WTC11 (cell line): ENCODE measurements around the gene FHL3. TPM values are rescaled to one million over a fixed set of nuclear protein-coding genes. Genes with fewer than 3 reads are reported as not detected.

Experiments
- ATAC-seq: fragments of 200-7000 bp; cut with Tn5 transposase; 2 replicates; pipeline ENCODE4 v1.10.0; 2021; ENCODE audit warnings: mild to moderate bottlenecking, moderate library complexity
- CTCF ChIA-PET: fragments of 300-600 bp; sonication (Branson Sonifier 250); formaldehyde crosslinking; loops from one replicate; lab custom pipeline; 2021; ENCODE audit warnings: antibody characterized with exemption; lab: Charles Lee
- POLR2A ChIA-PET: fragments of 350-600 bp; sonication (Branson Sonifier 250); formaldehyde crosslinking; loops from one replicate; lab custom pipeline; 2021; ENCODE audit warnings: antibody characterized with exemption; lab: Charles Lee
- DNase-seq: peaks from one replicate; pipeline ENCODE4 v3.0.0; 2021; ENCODE audit warnings: low spot score
- H3K27ac Mint-ChIP-seq: 2 replicates; pipeline ENCODE4 v1.8.0; 2021; ENCODE audit warnings: mixed read lengths
- H3K27me3 Mint-ChIP-seq: 2 replicates; pipeline ENCODE4 v1.8.0; 2021; ENCODE audit warnings: low read depth, mild to moderate bottlenecking, moderate library complexity, mixed read lengths
- H3K36me3 Mint-ChIP-seq: 2 replicates; pipeline ENCODE4 v1.8.0; 2021; ENCODE audit warnings: mixed read lengths
- H3K4me1 Mint-ChIP-seq: 2 replicates; pipeline ENCODE4 v1.8.0; 2022; ENCODE audit warnings: mixed read lengths
- H3K4me3 Mint-ChIP-seq: 2 replicates; pipeline ENCODE4 v1.8.0; 2021; ENCODE audit warnings: mild to moderate bottlenecking, moderate library complexity, mixed read lengths
- H3K9me3 Mint-ChIP-seq: 2 replicates; pipeline ENCODE4 v1.8.0; 2021; ENCODE audit warnings: mixed read lengths
- CBFB ChIP-seq: sonication (generic); formaldehyde crosslinking; IDR thresholded peaks from 2 replicates; pipeline ENCODE4 v1.8.1; 2022; ENCODE audit warnings: mild to moderate bottlenecking, low read depth, missing genetic modification reagents
- CREB1 ChIP-seq: sonication (generic); formaldehyde crosslinking; IDR thresholded peaks from 2 replicates; pipeline ENCODE4 v1.8.0; 2023; ENCODE audit warnings: mild to moderate bottlenecking, missing genetic modification reagents
- EMX1 ChIP-seq: fragments of 250-450 bp; sonication (Bioruptor Pico); IDR thresholded peaks from 2 replicates; pipeline ENCODE4 v1.8.0; 2021; ENCODE audit warnings: mild to moderate bottlenecking
- ESRRA ChIP-seq: sonication (generic); formaldehyde crosslinking; IDR thresholded peaks from 2 replicates; pipeline ENCODE4 v1.8.1; 2022; ENCODE audit warnings: mild to moderate bottlenecking, missing genetic modification reagents, borderline replicate concordance
- ETV6 ChIP-seq: sonication (generic); formaldehyde crosslinking; IDR thresholded peaks from 2 replicates; pipeline ENCODE4 v1.8.1; 2022; ENCODE audit warnings: mild to moderate bottlenecking, missing genetic modification reagents
- KAT7 ChIP-seq: sonication (generic); formaldehyde crosslinking; IDR thresholded peaks from 2 replicates; pipeline ENCODE4 v1.8.1; 2023; ENCODE audit warnings: missing genetic modification reagents, mild to moderate bottlenecking, borderline replicate concordance
- MYBL2 ChIP-seq: sonication (generic); formaldehyde crosslinking; IDR thresholded peaks from 2 replicates; pipeline ENCODE4 v1.8.1; 2023; ENCODE audit warnings: mild to moderate bottlenecking, moderate library complexity, missing genetic modification reagents
- NFYB ChIP-seq: sonication (generic); formaldehyde crosslinking; conservative IDR thresholded peaks from 2 replicates; pipeline ENCODE4 v1.8.0; 2022; ENCODE audit warnings: low read depth, missing genetic modification reagents
- NR3C1 ChIP-seq: sonication (generic); formaldehyde crosslinking; conservative IDR thresholded peaks from 2 replicates; pipeline ENCODE4 v1.8.1; 2023; ENCODE audit warnings: low read depth, mild to moderate bottlenecking, missing genetic modification reagents
- RELA ChIP-seq: sonication (generic); formaldehyde crosslinking; IDR thresholded peaks from 2 replicates; pipeline ENCODE4 v1.8.1; 2022; ENCODE audit warnings: missing genetic modification reagents, mild to moderate bottlenecking, borderline replicate concordance
- TP53 ChIP-seq: sonication (generic); formaldehyde crosslinking; IDR thresholded peaks from 2 replicates; pipeline ENCODE4 v1.8.1; 2023; ENCODE audit warnings: mild to moderate bottlenecking, missing genetic modification reagents
- ZBTB21 ChIP-seq: sonication (generic); formaldehyde crosslinking; IDR thresholded peaks from 2 replicates; pipeline ENCODE4 v1.8.1; 2023; ENCODE audit warnings: mild to moderate bottlenecking, missing genetic modification reagents, borderline replicate concordance
- ZNF263 ChIP-seq: sonication (generic); formaldehyde crosslinking; IDR thresholded peaks from 2 replicates; pipeline ENCODE4 v1.8.1; 2022; ENCODE audit warnings: low read depth, mild to moderate bottlenecking, moderate library complexity, missing genetic modification reagents
- ZNF416 ChIP-seq: fragments of 250-450 bp; sonication (Bioruptor Pico); IDR thresholded peaks from 2 replicates; pipeline ENCODE4 v1.9.0; 2021; ENCODE audit warnings: mild to moderate bottlenecking, inconsistent platforms
- ZNF423 ChIP-seq: fragments of 250-450 bp; sonication (Bioruptor Pico); IDR thresholded peaks from 2 replicates; pipeline ENCODE4 v2.1.2; 2022; ENCODE audit warnings: mild to moderate bottlenecking, moderate library complexity
- total RNA-seq: library from RNA; stranded (reverse); gene quantifications from 3 replicates; pipeline ENCODE4 v1.2.3, GENCODE V29; 2021
- TF ChIP-seq, protein P1 (sequence below): sonication (generic); formaldehyde crosslinking; IDR thresholded peaks from 2 replicates; pipeline ENCODE4 v1.8.1; 2022; ENCODE audit warnings: mild to moderate bottlenecking, missing genetic modification reagents, moderate library complexity, borderline replicate concordance
- TF ChIP-seq, protein P2 (sequence below): sonication (generic); formaldehyde crosslinking; IDR thresholded peaks from 2 replicates; pipeline ENCODE4 v1.8.0; 2022; ENCODE audit warnings: missing genetic modification reagents
- TF ChIP-seq, protein P3 (sequence below): sonication (generic); formaldehyde crosslinking; IDR thresholded peaks from 2 replicates; pipeline ENCODE4 v1.8.0; 2022; ENCODE audit warnings: mild to moderate bottlenecking, missing genetic modification reagents
- TF ChIP-seq, protein P4 (sequence below): sonication (generic); formaldehyde crosslinking; conservative IDR thresholded peaks from 2 replicates; pipeline ENCODE4 v1.8.1; 2023; ENCODE audit warnings: mild to moderate bottlenecking, low read depth, missing genetic modification reagents, moderate library complexity
- TF ChIP-seq, protein P5 (sequence below): fragments of 250-450 bp; sonication (Bioruptor Pico); IDR thresholded peaks from 2 replicates; pipeline ENCODE4 v1.9.0; 2021; ENCODE audit warnings: moderate library complexity, mild to moderate bottlenecking, inconsistent platforms, borderline replicate concordance
- TF ChIP-seq, protein P6 (sequence below): sonication (generic); formaldehyde crosslinking; IDR thresholded peaks from 2 replicates; pipeline ENCODE4 v1.8.1; 2023; ENCODE audit warnings: mild to moderate bottlenecking, missing genetic modification reagents

The FHL3 gene
- total RNA-seq, 1 experiment from 2014 or later, result 34.4 TPM

DNA sequence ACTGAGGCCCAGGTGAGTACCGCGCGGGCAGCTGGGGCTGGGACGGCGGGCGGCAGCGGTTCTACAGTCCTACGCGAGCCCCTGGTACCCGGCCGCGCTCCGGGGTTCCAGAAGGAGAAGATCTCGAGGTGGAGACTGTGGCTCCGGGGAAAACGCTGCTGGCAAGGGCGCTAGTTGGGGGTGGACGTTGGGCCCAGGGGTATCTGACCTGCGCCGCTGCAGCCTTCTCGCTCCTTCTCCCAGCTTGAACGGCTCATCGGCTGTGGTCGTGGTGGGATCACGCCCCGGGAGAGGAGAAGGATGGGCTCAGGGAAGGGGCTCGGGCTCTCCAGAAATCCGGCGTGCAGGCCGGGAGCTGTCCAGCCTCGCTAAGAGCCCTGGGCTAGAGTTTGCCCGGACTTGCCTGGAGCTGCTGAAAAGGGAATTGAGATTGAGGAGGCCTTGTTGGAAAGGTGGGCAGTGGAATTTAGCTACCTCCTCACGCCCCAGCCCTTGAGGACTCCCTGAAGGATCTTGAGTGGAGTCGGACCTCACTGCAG is 42.4 kb upstream of the FHL3 start (continued):
- TF ChIP-seq, protein P1, sequence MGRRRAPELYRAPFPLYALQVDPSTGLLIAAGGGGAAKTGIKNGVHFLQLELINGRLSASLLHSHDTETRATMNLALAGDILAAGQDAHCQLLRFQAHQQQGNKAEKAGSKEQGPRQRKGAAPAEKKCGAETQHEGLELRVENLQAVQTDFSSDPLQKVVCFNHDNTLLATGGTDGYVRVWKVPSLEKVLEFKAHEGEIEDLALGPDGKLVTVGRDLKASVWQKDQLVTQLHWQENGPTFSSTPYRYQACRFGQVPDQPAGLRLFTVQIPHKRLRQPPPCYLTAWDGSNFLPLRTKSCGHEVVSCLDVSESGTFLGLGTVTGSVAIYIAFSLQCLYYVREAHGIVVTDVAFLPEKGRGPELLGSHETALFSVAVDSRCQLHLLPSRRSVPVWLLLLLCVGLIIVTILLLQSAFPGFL (CRISPR knock-in tag), result peak; percentile 31; the same call in 1 of the 2 replicates
- peak; percentile 24; the same call in 1 of the 2 replicates for TF ChIP-seq ZNF263 (CRISPR knock-in tag)
- TF ChIP-seq, protein P2, sequence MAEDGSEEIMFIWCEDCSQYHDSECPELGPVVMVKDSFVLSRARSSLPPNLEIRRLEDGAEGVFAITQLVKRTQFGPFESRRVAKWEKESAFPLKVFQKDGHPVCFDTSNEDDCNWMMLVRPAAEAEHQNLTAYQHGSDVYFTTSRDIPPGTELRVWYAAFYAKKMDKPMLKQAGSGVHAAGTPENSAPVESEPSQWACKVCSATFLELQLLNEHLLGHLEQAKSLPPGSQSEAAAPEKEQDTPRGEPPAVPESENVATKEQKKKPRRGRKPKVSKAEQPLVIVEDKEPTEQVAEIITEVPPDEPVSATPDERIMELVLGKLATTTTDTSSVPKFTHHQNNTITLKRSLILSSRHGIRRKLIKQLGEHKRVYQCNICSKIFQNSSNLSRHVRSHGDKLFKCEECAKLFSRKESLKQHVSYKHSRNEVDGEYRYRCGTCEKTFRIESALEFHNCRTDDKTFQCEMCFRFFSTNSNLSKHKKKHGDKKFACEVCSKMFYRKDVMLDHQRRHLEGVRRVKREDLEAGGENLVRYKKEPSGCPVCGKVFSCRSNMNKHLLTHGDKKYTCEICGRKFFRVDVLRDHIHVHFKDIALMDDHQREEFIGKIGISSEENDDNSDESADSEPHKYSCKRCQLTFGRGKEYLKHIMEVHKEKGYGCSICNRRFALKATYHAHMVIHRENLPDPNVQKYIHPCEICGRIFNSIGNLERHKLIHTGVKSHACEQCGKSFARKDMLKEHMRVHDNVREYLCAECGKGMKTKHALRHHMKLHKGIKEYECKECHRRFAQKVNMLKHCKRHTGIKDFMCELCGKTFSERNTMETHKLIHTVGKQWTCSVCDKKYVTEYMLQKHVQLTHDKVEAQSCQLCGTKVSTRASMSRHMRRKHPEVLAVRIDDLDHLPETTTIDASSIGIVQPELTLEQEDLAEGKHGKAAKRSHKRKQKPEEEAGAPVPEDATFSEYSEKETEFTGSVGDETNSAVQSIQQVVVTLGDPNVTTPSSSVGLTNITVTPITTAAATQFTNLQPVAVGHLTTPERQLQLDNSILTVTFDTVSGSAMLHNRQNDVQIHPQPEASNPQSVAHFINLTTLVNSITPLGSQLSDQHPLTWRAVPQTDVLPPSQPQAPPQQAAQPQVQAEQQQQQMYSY (CRISPR knock-in tag), result 0 out of 2 replicates have a peak, but pooled peaks have one; percentile 34
- TF ChIP-seq CREB1 (CRISPR knock-in tag), result 0 out of 2 replicates have a peak, but pooled peaks have one; percentile 46
- TF ChIP-seq, protein P3, sequence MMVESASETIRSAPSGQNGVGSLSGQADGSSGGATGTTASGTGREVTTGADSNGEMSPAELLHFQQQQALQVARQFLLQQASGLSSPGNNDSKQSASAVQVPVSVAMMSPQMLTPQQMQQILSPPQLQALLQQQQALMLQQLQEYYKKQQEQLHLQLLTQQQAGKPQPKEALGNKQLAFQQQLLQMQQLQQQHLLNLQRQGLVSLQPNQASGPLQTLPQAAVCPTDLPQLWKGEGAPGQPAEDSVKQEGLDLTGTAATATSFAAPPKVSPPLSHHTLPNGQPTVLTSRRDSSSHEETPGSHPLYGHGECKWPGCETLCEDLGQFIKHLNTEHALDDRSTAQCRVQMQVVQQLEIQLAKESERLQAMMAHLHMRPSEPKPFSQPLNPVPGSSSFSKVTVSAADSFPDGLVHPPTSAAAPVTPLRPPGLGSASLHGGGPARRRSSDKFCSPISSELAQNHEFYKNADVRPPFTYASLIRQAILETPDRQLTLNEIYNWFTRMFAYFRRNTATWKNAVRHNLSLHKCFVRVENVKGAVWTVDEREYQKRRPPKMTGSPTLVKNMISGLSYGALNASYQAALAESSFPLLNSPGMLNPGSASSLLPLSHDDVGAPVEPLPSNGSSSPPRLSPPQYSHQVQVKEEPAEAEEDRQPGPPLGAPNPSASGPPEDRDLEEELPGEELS (CRISPR knock-in tag), result peak; percentile 32; the same call in 1 of the 2 replicates
- TF ChIP-seq, protein P4, sequence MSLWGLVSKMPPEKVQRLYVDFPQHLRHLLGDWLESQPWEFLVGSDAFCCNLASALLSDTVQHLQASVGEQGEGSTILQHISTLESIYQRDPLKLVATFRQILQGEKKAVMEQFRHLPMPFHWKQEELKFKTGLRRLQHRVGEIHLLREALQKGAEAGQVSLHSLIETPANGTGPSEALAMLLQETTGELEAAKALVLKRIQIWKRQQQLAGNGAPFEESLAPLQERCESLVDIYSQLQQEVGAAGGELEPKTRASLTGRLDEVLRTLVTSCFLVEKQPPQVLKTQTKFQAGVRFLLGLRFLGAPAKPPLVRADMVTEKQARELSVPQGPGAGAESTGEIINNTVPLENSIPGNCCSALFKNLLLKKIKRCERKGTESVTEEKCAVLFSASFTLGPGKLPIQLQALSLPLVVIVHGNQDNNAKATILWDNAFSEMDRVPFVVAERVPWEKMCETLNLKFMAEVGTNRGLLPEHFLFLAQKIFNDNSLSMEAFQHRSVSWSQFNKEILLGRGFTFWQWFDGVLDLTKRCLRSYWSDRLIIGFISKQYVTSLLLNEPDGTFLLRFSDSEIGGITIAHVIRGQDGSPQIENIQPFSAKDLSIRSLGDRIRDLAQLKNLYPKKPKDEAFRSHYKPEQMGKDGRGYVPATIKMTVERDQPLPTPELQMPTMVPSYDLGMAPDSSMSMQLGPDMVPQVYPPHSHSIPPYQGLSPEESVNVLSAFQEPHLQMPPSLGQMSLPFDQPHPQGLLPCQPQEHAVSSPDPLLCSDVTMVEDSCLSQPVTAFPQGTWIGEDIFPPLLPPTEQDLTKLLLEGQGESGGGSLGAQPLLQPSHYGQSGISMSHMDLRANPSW, result no peak
- TF ChIP-seq ZNF416 (CRISPR knock-in tag), result no peak
- TF ChIP-seq NFYB (CRISPR knock-in tag), result no peak
- 0 out of 2 replicates have a peak, but pooled peaks have one; percentile 28 for TF ChIP-seq ETV6
- TF ChIP-seq NR3C1, result no peak
- TF ChIP-seq RELA (CRISPR knock-in tag), result no peak
- 0 out of 2 replicates have a peak, but pooled peaks have one; percentile 8 for TF ChIP-seq ESRRA (CRISPR knock-in tag)
- TF ChIP-seq, protein P5, sequence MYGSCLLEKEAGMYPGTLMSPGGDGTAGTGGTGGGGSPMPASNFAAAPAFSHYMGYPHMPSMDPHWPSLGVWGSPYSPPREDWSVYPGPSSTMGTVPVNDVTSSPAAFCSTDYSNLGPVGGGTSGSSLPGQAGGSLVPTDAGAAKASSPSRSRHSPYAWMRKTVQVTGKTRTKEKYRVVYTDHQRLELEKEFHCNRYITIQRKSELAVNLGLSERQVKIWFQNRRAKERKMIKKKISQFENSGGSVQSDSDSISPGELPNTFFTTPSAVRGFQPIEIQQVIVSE, result no peak

DNA sequence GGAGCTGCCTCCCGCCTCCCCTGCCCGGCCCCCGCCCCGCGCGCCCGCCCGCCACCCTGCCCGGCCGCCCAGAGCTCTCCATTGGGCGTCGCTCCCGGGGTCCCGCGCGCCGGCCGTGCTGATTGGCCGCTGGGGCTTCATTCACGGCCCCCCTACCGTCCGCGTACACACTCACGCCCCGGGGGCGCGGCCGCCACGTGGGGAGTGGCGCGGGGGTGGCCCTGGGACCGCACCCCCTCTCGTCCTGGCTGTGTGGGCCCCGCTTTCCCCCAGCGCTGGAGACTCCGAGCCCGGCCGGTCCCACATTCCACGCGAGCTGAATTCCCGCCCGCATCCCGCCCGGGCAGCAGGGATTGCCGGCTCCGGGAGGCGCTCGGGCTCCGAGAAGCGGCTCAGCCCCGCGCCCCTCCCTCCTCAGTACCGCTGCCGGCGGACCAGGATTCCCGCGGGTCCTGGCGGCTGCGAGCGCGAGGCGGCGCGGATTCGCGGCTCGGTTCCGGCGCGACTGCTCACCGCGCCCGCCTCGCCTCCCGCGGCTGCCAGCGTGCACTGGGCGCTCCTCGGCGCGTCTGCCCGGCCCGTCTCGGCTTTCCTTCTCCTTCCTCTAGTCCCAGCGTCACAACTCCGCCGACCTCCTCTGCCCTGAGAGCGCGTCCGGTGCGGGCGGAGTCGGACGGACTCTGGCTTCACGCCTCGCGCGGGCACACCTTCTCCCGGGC is 41.7 kb upstream of the FHL3 start:
- ChIA-PET POLR2A (interaction anchor here (0.6 to 1.4 kb wide), 4 partner anchors 9 to 443 kb away, joined by 3 to 5 read pairs (median 3); no protein-coding TSS in a partner anchor), CTCF (interaction anchor here (0.6 to 4.3 kb wide), 16 partner anchors 13 to 475 kb away, joined by 3 to 90 read pairs (median 4); no protein-coding TSS in a partner anchor)
- ATAC-seq, result peak; percentile 61
- Mint-ChIP-seq H3K36me3 (peaks cover 8% of the 10 kb centered on the region), H3K9me3 (no peaks in the 10 kb centered on the region), H3K27ac (no peak overlapping the region), H3K4me3 (peak overlapping the region; percentile 78), H3K4me1 (peaks cover 48% of the 10 kb centered on the region), H3K27me3 (peaks cover 52% of the 10 kb centered on the region)
- DNase-seq, result peak; percentile 82
- TF ChIP-seq CBFB (CRISPR knock-in tag) (no peak), MYBL2 (CRISPR knock-in tag) (peak; percentile 41; the same call in 1 of the 2 replicates), EMX1 (CRISPR knock-in tag) (no peak), NR3C1 (no peak), ZNF423 (CRISPR knock-in tag) (peak; percentile 92), ZBTB21 (0 out of 2 replicates have a peak, but pooled peaks have one; percentile 36), KAT7 (peak; percentile 87), RELA (CRISPR knock-in tag) (peak; percentile 59; the same call in 1 of the 2 replicates), TP53 (CRISPR knock-in tag) (0 out of 2 replicates have a peak, but pooled peaks have one; percentile 66), NFYB (CRISPR knock-in tag) (peak; percentile 90)
- TF ChIP-seq, protein P6, sequence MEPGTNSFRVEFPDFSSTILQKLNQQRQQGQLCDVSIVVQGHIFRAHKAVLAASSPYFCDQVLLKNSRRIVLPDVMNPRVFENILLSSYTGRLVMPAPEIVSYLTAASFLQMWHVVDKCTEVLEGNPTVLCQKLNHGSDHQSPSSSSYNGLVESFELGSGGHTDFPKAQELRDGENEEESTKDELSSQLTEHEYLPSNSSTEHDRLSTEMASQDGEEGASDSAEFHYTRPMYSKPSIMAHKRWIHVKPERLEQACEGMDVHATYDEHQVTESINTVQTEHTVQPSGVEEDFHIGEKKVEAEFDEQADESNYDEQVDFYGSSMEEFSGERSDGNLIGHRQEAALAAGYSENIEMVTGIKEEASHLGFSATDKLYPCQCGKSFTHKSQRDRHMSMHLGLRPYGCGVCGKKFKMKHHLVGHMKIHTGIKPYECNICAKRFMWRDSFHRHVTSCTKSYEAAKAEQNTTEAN (CRISPR knock-in tag), result peak; percentile 51; the same call in 1 of the 2 replicates
